Daoy (cell line): ENCODE data around the gene CSNK1E. TPM values are rescaled to one million over a fixed set of nuclear protein-coding genes. Genes with fewer than 3 reads are reported as not detected.

ENCODE experiments used
- DNase-seq: peaks from one replicate; pipeline ENCODE4 v3.0.0-alpha.2; 2015; ENCODE audit warnings: low read depth
- total RNA-seq: library from RNA; depleted of rRNA; stranded (reverse); fragments of >200 nt; shearing (Covaris generic); gene quantifications from 2 replicates; pipeline ENCODE4 v1.2.3, GENCODE V29; 2014

CSNK1E gene
- total RNA-seq, 1 experiment from 2014 or later, result 62.7 TPM

DNA sequence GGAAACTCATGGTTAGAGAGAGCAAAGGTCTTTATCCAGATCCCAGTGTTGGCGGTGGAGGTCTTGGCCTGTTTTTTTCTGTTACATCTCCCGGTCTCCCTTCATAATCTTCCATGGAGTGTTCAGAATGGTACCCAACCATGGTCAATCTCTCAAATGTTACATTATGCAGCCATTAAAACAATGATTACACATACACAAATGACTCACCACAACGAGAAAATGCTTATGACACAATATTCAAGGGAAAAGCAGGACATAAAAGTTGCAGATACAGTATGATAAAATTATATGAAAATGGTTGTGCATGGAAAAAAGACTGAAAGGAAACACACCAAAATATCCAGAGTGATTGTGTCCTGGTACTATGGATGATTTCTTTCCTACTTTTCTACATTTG, 17.8 kb upstream of the CSNK1E start:
- DNase-seq, result no peak

DNA sequence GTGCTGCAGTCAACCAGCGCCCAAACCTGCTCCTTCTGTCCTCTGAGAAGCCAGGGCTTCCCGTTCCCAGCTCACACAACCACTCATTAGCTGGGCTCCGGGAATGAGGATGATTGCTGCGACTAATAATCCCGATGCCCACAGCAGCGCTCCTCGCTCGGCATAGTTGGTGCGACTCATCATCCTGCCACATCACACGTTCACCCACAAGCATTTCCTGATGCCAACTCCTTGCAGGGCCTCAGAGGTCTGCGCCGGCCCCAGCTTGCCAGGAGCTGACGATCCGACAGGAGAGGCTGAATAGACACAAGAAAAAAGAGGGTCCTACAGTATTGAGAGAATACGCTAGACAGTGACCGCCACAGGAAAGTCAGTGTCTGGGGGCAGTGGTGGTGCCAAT, 10.6 kb upstream of the CSNK1E start:
- DNase-seq, result peak; percentile 82

DNA sequence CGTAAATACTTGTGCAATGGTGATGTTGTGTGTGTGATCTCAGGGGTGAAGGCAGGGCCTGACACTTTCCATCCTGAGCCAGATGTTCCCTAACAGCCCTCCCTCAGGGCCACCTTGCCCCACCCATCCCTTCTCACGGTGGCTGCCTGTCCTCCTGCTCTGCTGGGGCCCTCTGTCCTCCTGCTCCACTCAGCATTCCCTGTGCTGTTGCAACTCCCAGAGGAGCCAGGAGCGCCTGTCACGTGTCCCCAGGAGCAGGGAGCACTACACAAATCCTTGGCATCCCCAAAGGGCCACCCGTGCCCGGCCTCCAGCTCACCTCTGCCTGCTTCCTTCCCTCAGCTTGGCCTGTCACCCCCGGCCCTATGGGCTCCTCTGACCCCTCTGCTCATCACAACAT, 10.2 kb upstream of the CSNK1E start:
- no peak for DNase-seq

DNA sequence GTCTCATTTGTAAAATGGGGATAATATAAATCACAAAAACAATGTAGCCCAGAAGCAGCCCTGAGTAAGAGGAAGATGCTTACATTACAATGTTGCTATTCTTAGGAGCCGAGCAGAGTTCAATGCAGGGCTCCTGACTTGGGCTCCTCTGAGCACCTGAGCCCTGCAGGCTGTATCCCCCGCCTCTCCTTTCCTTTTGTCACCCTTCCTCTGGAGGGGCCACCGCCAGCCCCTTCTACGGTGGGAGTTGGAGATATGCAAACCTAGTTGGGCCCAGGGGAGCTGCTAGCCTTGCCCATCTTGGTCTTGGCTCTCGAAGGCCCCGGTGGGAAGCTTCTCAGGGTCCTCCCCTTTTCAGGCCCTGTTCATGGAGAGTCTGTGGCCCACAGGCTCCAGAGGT, 8.4 kb upstream of the CSNK1E start:
- DNase-seq, result no peak

DNA sequence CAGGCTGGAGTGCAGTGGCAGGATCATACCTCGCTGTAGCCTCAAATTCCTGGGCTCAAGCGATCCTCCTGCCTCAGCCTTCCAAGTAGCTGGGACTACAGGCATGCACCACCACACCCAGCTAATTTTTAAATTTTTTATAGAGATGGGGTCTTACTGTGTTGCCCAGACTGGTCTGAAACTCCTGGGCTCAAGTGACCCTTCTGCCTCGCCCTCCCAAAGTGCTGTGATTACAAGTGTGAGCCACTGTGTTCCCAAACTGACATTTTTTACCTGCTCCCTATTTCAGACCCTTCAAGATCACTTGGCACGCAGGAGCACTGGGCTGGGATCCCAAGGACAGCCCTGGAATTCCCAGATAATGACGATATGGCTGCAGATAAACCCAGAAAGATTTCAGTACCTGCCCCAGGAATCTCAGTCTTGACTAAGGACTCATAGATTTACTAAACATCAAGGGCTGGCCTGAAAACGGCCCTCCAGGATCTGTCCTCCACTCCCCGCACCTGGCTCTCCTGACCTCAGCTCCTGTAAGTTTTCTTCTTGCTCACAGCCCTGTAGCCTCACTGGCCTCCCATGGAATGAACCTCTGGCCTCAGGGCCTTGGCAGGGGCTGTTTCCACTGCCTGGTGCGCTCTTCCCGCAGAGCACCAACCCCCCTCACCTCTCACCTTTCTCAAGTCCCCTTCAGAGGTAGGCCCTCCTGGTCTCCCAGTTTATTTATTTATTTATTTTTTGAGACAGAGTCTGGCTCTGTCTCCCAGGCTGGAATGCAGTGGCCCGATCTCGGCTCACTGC, 3.6 kb upstream of the CSNK1E start:
- DNase-seq, result no peak

DNA sequence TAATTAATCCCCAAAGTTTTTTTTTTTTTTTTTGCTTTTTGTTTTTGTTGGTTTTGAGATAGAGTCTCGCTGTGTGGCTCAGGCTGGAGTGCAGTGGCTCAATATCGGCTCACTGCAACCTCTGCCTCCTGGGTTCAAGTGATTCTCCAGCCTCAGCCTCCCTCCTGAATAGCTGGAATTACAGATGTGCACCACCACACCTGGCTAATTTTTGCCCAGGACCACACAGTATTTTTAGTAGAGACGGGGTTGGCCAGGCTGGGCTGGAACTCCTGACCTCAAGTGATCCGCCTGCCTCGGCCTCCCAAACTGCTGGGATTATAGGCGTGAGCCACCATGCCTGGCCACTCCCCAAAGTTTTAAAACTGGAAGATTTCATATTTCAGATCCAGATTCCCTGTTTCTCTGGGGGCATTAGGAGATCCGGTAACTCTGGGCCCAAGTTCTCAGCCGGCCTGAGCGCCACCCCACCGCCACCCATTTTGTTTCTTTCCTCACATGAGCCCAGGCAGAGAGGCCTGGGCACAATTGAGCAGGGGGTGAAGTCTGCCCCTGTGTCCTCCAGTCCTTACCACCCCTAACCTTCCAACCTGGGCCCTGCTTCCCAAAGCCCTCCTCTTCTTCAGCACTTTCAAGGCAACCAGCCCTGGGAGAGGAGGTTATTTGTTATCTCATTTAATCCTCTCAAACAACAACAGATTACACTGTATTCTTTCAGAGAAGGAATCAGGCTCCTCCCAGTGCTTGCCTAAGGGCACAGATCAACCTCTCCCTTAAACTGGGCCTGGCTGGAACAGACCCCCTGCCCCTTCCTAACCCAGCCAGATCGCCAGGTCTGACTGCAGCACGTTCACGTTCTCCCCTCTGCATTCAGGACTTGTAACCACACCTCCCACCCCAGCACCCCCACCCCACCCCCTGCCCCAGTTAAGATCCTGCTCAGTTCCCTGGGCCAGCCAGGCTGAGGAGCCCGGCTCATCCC, 1.9 kb upstream of the CSNK1E start:
- DNase-seq, result no peak

DNA sequence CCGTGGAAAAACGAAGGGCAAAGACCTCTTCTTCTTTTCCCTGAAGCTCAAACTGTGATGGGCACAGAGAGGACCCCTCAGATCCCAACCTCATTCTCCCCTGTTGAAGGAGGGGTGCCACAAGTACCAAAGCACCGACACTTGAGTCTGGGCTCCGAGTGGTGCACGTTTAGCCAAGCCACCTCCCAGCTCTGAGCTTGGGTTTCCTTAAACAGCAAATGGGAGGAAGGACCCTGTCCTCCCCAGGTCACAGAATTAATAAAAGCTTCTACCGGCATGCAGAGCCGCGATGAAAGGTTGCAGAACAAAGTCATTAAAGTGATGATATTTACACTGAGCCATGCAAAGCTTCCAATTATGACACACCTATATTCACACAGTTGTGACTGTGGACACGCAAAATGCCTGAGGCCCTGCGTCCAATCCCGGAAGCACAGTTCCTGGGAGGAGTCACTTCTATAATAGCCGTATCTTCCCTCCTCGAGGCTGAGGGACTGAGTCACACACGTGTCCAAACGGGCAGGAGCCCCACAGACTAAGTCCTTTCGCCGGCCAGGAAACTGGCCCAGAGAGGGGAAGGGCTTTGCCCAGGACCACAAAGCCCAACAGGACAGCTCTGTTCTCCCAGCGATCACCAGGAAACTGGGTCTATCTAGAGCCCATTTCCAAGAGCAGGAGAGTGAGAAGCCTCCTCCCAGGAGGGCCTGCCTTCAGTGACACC, 922 bp upstream of the CSNK1E start:
- peak; percentile 91 for DNase-seq

DNA sequence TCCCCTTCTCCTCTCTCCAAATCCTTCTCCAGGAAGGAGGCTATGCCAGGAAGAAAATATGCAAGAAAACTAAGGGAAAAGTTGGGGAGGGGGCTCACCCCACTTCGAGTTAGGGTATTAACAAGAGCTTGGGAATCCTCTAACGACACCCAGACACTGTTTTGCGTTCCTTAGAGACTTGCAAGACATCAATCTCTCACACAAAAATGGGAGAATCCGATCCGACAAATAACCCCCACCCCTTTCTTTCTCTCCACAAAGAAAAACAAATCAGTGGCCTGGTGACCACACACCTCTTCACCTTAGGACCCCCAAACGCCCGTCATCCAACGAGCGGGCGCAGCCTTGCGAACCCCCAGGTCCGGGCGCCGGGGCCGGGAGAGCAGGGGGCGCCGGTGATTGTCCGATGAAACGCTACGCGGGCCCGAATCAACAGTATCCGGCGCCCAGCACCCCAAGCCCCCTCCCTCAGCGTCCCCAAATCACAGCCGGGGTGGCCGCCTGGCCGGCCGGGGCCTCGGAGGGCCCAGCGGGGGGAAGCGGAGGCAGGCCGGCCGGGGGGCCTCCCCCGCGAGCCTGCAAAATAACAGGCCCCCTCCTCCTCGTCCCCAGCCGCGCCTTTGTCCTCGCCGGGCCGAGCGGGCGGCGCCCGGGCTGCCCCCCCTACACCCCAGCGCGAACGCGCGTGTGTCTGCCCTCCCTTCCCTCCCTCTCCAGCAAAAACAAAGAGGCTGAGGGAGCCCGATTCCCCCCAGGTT, 690 bp downstream of the CSNK1E start:
- peak; percentile 55 for DNase-seq

DNA sequence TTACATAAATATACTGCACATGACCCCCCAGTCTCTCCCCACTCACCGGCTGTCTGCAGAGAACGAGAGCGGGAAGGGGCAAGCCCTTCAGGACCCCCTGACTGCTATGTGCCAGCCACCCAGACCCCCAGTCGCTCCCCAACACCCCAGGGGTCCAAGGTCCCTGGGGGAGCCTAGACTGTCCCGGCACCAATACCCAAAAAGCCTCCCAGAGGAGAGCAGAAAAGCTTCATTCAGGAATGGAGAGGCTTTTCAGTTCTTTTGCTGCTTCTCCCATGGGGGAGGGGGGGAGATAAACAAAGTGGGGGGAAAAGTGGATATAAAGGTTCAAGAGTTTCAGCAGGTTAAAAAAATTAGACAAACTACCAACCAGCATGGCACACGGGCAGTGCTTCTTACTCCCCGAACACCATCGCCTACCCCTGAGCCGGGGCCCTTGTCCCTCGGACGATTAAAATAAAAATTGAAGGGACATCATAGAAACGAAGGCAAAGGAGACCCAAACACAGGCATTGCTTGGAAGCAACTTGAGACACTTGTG, 1.3 kb downstream of the CSNK1E start:
- DNase-seq, result peak; percentile 14

DNA sequence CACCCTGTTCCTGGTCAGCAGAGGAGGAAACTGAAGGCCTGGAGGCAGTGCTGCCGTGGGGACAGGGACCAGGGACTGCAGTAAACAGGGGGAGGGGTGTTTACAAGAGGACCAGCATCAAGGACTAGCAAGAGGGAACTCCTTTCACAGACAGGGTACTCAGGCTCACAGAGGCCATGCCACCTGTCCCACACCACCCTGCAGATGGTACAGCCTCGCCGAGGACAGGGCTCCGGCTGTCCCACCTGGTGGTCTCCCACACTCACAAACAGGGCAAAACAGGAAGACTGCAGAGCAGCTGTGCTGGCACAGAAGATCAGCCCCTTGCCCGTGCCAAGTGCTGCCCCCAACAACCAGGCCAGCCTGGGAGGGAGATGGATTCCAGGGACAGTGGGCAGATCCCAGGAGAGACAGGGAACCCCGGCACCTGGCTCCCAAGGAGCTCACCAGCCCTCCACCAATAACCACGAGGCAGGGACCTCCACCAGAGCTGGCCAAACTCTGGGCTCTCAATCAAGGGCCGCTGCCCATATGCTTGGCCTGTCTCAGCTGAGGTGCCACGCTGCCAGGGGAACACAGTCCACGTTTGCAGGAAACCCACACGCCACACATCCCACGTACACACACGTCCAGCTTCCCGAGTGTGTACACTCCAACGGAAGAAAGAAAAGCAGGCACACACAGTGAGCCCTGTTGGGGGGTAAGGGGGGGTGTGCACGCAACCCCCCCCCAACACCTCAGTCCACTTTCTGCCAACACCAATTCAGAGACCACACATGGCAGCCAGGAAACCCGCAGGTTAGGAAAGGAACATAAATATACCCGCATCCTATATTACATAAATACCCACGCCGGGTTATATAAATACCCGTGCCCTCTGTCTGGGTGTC, 2.1 kb downstream of the CSNK1E start:
- DNase-seq, result no peak

DNA sequence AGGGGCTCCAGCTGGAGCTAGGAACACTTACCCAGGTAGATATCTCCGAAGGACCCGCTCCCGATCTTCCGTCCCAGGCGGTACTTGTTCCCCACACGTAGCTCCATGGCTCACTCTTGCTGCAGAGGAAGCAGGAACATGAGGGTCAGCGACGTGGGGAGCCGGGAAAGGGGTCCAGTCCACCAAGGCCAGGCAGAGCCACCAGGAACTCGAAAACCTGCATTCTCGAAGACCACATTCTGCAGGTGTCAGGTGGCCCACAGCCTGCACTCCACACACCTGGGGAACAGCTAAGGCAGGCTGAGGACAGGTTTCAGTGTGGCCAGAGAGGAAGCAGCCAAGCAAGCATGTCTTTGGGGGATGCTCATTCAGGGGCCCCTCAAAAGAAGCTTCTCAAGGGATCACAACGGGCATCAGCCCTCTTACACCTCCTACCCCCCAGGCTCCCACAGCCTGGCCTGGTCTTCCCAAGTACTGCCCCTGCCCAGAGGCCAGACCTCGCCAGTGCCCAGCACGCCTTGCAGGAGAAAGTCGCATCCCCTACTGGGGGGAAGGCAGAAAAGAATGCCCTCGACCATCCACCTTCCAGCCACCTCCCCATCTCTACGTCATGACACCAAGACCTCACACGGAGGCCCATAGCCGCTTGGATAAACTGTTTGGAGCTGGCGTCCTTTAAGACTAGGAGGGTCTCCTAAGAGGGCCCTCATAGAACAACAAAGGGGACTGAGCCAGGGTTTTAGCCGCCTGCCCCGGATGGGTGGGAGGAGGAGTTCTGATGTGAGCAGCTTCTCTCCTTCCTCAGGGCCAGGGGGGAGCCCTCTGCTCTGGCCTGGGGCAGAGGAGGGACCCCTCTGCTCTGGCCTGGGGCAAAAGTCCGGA, 2.9 kb downstream of the CSNK1E start:
- peak; percentile 24 for DNase-seq

DNA sequence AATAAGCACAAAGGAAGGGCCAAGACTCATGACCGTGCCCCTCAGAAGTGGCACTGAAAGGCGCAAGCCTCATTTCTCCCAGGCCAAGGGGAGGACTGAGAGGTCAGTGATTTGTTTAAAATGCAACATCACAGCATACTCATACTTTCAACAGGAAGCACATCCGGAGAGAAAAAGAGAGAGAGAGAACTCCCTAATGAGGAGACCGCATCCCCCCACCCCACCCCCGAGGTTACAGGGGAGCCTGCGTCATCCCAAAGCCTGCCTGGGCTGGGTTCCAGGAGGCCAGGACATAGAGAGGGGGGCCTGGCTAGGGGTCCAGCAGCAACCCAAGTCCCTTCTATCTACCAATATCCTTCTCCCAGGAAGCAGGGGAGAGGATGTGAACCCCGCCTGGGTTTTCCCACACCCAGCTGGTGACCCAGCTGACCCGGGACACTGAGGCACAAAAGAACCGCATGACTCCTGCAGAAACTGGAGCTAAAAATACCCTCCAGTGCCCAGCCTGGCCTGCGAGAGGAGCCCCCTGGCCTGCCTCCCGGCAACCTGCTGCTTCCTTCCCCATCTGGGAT, 3.8 kb downstream of the CSNK1E start:
- DNase-seq, result peak; percentile 86

DNA sequence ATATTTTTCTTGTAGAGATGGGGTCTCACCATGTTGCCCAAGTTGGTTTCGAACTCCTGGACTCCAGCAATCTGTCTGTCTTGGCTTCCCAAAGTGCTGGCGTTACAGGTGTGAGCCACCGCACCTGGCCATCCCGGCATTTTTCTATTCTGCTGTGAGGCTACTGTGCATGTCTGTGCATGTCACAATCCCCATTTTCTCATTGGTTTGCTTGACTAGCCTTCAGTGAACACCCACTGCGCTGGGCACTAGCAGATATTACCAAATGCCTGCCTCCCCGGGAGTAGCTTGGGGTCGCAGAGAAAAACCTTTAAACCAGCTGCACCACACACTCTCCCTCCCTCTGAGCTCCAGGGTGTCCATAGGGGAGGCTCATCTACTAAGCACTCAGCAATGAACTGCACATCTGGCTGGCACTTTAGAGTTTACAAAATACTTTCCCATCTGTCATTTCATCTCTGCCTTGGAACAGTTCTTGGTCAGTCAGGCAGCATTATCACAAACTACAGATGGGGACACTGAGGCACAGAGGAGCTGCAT, 4.9 kb downstream of the CSNK1E start:
- no peak for DNase-seq

DNA sequence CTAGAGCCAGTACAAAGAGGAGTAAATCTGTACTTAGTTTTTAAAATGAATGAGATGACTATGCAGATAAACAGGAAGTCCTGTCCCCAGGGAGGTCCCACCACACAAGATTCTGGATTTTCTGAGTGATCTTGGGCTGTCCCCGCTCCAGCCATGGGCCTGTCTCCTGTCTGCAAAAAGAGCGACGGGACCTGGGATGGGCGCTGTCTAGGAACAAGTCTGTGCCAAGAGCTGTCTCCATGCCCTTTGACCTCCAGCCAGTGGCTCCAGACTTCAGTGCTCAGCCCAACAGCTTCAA, 6.0 kb downstream of the CSNK1E start:
- no peak for DNase-seq

DNA sequence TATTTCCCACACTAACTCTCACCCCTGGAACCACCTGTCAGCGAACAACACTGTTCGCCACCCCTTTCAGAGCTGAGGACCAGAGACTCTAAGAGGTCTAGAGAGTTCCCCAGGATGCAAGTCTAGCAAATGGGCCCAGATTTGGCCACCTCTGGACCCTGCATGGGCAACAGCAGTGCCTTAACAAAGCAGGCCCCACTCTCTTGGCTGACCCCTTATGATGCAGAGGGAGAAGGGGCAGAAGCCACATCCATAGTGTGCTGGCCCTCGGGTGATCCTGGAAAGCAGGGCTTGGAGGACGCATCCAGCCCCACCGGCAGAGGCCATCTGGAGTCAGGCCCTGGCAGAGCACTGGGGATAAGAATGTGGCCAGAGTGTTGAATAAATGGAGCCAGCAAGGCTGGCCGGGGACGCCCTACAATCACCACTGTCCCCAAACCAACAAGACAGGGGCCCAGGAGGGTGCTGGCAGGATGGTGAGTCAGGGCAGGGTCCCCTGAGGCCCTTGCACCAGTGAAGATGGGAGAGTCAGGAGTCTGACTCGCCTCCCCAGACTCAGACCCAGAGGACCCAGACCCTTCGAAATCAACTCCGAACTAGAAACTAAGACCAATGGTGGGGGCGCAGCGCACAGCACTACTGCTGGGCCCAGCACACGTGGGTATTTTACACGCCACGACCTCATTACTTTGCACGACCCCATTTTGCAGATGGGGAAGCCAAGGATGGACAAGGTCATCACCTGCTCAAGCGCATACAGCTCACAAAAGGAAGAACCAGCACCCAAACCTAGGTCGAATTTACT, 6.5 kb downstream of the CSNK1E start:
- DNase-seq, result no peak

DNA sequence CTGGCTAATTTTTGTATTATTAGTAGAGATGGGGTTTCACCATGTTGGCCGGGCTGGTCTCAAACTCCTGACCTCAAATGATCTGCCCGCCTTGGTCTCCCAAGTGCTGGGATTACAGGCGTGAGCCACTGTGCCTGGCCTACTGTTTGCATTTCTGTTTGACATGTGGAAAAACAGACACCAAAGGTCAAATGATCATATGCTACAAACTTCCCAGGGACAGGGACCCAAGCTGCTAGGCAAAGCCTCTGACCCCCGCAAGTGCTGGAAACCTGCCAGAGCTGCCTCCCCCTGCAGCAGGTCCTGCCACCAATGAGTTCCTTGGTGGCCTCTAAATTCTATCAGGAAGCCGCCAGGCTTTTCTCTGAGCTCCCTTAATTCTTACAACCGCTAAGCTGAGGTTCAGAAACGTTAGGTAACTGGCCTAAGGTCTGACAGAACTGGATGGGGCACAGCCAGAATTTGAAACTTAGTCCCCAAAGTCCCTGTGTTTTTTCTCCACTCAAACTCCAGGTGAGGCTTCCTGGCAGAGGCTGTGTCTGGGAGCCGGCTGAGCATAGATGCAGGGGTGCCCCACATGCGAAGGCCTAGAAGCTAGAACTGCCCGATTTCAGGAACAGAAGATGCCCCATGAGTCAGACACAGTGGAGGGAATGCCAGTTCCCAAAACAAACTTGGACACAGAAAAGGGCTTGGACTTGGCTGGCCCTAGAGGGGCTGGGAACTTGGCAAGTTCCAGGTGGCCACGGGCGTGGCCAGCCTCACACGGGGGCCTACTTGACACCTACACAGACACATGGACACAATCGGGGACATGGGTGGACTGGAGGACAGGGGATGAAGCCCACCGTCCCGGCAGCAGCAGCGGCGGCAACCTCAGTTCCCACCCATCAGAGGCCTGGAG, 7.4 kb downstream of the CSNK1E start:
- no peak for DNase-seq
